ENCODE measurements around the gene GNG12.

DNA sequence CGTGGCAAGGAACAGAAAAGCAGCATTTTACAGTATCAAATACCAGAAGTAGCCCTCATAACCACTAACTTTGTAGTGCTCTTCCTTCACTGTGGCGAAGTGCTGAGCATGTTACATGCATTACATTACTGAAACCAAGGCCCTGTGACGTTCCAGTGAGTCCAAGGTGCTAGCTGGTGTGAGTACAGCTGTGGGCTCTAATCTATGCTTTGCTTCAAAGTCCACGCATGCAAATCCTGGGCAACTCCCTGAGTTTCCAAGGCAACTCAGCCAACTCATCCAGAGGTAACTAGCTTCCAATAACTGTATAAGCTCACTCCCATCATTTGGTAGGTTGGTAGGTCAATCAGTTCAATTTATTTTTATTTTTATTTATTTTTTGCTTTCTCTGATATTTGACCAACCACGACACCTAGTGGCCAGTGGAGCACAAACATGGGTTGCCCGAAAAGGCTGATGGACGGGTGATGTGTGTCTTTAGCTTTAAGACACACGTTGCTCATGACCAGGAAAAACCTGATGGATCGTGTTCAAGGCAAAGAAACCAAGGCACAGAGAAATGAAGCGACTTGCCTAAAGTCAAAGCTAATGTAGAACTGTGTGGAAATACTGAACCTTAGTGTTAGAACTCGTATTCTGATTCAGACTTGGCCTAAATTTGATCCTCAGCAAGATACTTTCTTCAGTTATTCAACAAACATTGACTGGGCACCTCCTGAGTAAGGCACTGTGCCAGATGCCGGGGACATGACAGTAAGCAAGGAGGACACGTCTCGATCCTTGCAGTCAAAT, 73.0 kb downstream of the GNG12 start:
- TF ChIP-seq POLR2A (IDR thresholded peaks at IDR 0.05; ENCODE audit: low read depth, low read length) (no peak; the same call in 1 of the 2 replicates), POLR2AphosphoS5 (IDR thresholded peaks at IDR 0.05; ENCODE audit: low read depth, low read length) (no peak)
